Smooth muscle cell (in vitro differentiated cells): Measurements from ENCODE around the gene PYY. TPM values are rescaled to one million over a fixed set of nuclear protein-coding genes. Genes with fewer than 3 reads are reported as not detected.

Source experiments
- DNase-seq: peaks from one replicate; lab custom pipeline; 2025; ENCODE audit not compliant: unreplicated experiment; lab: John Stamatoyannopoulos, UW
- H2AFZ ChIP-seq: fragments of 200-600 bp; sonication (generic); 2 replicates; pipeline ENCODE4 v1.6.0; 2016; ENCODE audit warnings: antibody characterized with exemption, low read depth, mild to moderate bottlenecking
- H3F3A ChIP-seq: fragments of 200-600 bp; sonication (generic); 2 replicates; pipeline ENCODE4 v1.6.0; 2017; ENCODE audit warnings: antibody characterized with exemption, low read depth
- H3K27ac ChIP-seq: fragments of 200-600 bp; sonication (generic); 2 replicates; pipeline ENCODE4 v1.5.1; 2016; ENCODE audit warnings: low read depth, mild to moderate bottlenecking
- H3K27me3 ChIP-seq: fragments of 200-600 bp; sonication (generic); 2 replicates; pipeline ENCODE4 v1.6.1; 2016; ENCODE audit warnings: low read depth, mild to moderate bottlenecking
- H3K36me3 ChIP-seq: fragments of 200-600 bp; sonication (generic); 2 replicates; pipeline ENCODE4 v1.5.1; 2016; ENCODE audit warnings: low read depth
- H3K4me1 ChIP-seq: fragments of 200-600 bp; sonication (generic); 2 replicates; pipeline ENCODE4 v1.5.1; 2016; ENCODE audit warnings: low read depth
- H3K4me2 ChIP-seq: fragments of 200-600 bp; sonication (generic); 2 replicates; pipeline ENCODE4 v1.6.0; 2016; ENCODE audit warnings: mild to moderate bottlenecking
- H3K4me3 ChIP-seq: fragments of 200-600 bp; sonication (generic); 2 replicates; pipeline ENCODE4 v1.5.1; 2016; ENCODE audit warnings: mild to moderate bottlenecking
- H3K79me2 ChIP-seq: fragments of 200-600 bp; sonication (generic); 2 replicates; pipeline ENCODE4 v1.6.0; 2016; ENCODE audit warnings: low read depth, mild to moderate bottlenecking
- H3K9ac ChIP-seq: fragments of 200-600 bp; sonication (generic); 2 replicates; pipeline ENCODE4 v1.6.0; 2016; ENCODE audit warnings: low read depth
- H3K9me3 ChIP-seq: fragments of 200-600 bp; sonication (generic); replicated peaks from 2 replicates; pipeline ENCODE4 v1.5.1; 2016; ENCODE audit warnings: low read depth
- H4K20me1 ChIP-seq: fragments of 200-600 bp; sonication (generic); 2 replicates; pipeline ENCODE4 v1.6.0; 2016; ENCODE audit warnings: low read depth
- WGBS: methylation state at CpG from one replicate; pipeline ENCODE4 v1.1.7; 2016; ENCODE audit warnings: low lambda C conversion rate; 5-methylcytosine and 5-hydroxymethylcytosine counted together
- polyA plus RNA-seq: library from polyadenylated mRNA; unstranded; fragments of >200 nt; fragmentation: Nextera tagmentation; extraction: Ambion mirVana; gene quantifications from 2 replicates; pipeline ENCODE4 v1.2.1, GENCODE V29; 2016
- total RNA-seq: library from RNA; depleted of rRNA; stranded (reverse); fragments of >200 nt; gene quantifications from 2 replicates; pipeline ENCODE4 v1.2.3, GENCODE V29; 2014
- TF ChIP-seq, protein P1 (sequence below): fragments of 200-600 bp; sonication (generic); IDR thresholded peaks from 2 replicates; pipeline ENCODE4 v1.5.1; 2017; ENCODE audit warnings: borderline replicate concordance, mild to moderate bottlenecking, antibody characterized with exemption; ENCODE audit not compliant: insufficient read depth, poor library complexity, severe bottlenecking

The PYY gene
- total and polyA plus RNA-seq, 2 experiments from 2014 or later: not detected

DNA sequence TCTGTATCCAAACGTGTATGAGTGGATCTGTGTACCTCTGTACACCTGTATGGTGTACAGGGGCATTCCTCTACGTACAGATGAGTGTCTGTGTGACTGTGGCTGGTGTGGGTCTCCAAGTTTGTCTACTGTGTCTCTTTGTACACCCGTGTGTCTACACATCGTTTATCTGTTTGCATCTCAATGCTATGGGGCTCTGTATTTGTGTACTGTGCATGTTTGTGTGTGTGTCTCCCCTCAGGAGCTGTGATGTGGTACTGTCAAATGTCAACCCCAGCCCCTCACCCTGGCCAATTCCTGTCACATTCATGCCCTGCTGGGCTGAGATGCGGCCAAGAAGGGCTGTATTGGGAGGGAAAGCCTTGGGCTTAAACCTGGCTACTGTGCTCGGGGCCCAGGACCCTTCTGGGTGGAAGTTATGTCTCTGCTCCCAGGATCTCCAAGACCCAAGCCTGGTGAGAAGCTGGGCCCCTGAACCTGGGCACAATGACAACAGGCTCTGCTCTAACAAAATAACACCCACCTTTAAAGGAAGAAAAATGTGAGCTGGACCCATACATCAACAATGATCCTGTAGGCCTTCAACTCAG is 47.2 kb upstream of the PYY start:
- H4K20me1 ChIP-seq: no peaks in the 10 kb centered on the region
- no peaks in the 10 kb centered on the region for H3K79me2 ChIP-seq
- no peaks in the 10 kb centered on the region for H3K9me3 ChIP-seq
- DNase-seq: no peak
- H2AFZ ChIP-seq: no peak overlapping the region
- peaks cover 36% of the 10 kb centered on the region for H3K27me3 ChIP-seq
- WGBS: 88% methylated on average over 6 of the region's 6 CpGs
- H3K4me1 ChIP-seq: peaks cover 15% of the 10 kb centered on the region
- H3K4me2 ChIP-seq: no peak overlapping the region
- no peak overlapping the region for H3K9ac ChIP-seq
- H3F3A ChIP-seq: no peaks in the 10 kb centered on the region
- H3K4me3 ChIP-seq: no peak overlapping the region
- no peaks in the 10 kb centered on the region for H3K36me3 ChIP-seq
- H3K27ac ChIP-seq: no peak overlapping the region
- TF ChIP-seq, protein P1, sequence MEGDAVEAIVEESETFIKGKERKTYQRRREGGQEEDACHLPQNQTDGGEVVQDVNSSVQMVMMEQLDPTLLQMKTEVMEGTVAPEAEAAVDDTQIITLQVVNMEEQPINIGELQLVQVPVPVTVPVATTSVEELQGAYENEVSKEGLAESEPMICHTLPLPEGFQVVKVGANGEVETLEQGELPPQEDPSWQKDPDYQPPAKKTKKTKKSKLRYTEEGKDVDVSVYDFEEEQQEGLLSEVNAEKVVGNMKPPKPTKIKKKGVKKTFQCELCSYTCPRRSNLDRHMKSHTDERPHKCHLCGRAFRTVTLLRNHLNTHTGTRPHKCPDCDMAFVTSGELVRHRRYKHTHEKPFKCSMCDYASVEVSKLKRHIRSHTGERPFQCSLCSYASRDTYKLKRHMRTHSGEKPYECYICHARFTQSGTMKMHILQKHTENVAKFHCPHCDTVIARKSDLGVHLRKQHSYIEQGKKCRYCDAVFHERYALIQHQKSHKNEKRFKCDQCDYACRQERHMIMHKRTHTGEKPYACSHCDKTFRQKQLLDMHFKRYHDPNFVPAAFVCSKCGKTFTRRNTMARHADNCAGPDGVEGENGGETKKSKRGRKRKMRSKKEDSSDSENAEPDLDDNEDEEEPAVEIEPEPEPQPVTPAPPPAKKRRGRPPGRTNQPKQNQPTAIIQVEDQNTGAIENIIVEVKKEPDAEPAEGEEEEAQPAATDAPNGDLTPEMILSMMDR: no peak

GRCh38 chr17:44000141-44000860 is 46.6 kb upstream of the PYY start:
- no peak for DNase-seq
- H3K4me2 ChIP-seq: no peak overlapping the region
- H3K4me3 ChIP-seq: no peak overlapping the region
- 90% methylated on average over 12 of the region's 12 CpGs for WGBS
- H3K9ac ChIP-seq: no peak overlapping the region
- H3K27me3 ChIP-seq: peaks cover 33% of the 10 kb centered on the region
- TF ChIP-seq, protein P1: no peak
- no peaks in the 10 kb centered on the region for H4K20me1 ChIP-seq
- H3K27ac ChIP-seq: no peak overlapping the region
- H3K9me3 ChIP-seq: no peaks in the 10 kb centered on the region
- no peaks in the 10 kb centered on the region for H3K79me2 ChIP-seq
- no peaks in the 10 kb centered on the region for H3K36me3 ChIP-seq
- no peaks in the 10 kb centered on the region for H3F3A ChIP-seq
- H2AFZ ChIP-seq: no peak overlapping the region
- peaks cover 8% of the 10 kb centered on the region for H3K4me1 ChIP-seq

DNA sequence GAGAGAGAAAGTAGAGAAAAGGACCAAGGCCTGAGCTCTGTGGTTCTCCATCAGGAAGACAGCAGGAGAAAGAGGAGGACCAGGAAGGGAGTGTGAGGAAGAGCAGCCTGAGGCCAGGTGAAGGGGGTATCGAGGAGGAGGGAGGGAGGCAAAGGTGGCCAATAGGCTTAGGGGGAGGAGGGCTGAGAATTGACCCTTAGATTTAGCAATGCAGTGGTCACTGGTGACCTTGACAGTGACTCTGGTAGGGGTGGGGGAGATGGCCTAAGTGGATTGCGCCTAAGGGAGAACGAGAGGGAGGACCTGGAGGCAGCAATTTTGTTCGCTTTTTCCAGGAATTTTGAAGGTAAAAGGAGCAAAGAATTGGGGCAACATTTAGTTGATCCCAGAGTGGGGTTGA is 45.3 kb upstream of the PYY start:
- H3K79me2 ChIP-seq: no peaks in the 10 kb centered on the region
- no peak overlapping the region for H3K27ac ChIP-seq
- WGBS: 79% methylated on average over 4 of the region's 4 CpGs
- no peaks in the 10 kb centered on the region for H3K4me1 ChIP-seq
- no peak overlapping the region for H3K4me2 ChIP-seq
- H3K9ac ChIP-seq: no peak overlapping the region
- H3K36me3 ChIP-seq: no peaks in the 10 kb centered on the region
- peaks cover 30% of the 10 kb centered on the region for H3K27me3 ChIP-seq
- H4K20me1 ChIP-seq: no peaks in the 10 kb centered on the region
- no peaks in the 10 kb centered on the region for H3K9me3 ChIP-seq
- no peaks in the 10 kb centered on the region for H3F3A ChIP-seq
- TF ChIP-seq, protein P1: no peak
- DNase-seq: no peak
- H2AFZ ChIP-seq: no peak overlapping the region
- no peak overlapping the region for H3K4me3 ChIP-seq
